SK-N-SH treated with all-trans-retinoic acid at 6 μM for 48 hours (cell line): Measurements from ENCODE around the gene PLEKHM3.

ENCODE experiments used
- ATAC-seq: fragments of 200-7000 bp; cut with Tn5 transposase; 3 replicates; pipeline ENCODE4 v1.9.1; 2020; ENCODE audit warnings: mild to moderate bottlenecking, moderate library complexity
- ARNTL ChIP-seq: fragments of 450-650 bp; formaldehyde crosslinking; IDR thresholded peaks from 2 replicates; pipeline ENCODE4 v1.5.0; 2020; ENCODE audit warnings: low read depth, mild to moderate bottlenecking, moderate library complexity, borderline replicate concordance
- BACH2 ChIP-seq: fragments of 250-450 bp; sonication (Bioruptor Pico); IDR thresholded peaks from 2 replicates; pipeline ENCODE4 v1.9.0; 2021; ENCODE audit warnings: mild to moderate bottlenecking, borderline replicate concordance
- ESRRG ChIP-seq: fragments of 250-450 bp; sonication (Bioruptor Pico); IDR thresholded peaks from 2 replicates; pipeline ENCODE4 v1.6.1; 2021; ENCODE audit warnings: mild to moderate bottlenecking
- GLIS3 ChIP-seq: fragments of 250-450 bp; sonication (Bioruptor Pico); IDR thresholded peaks from 2 replicates; pipeline ENCODE4 v1.5.0; 2020; ENCODE audit warnings: mild to moderate bottlenecking, moderate library complexity
- ISL1 ChIP-seq: fragments of 250-450 bp; sonication (Bioruptor Pico); IDR thresholded peaks from 2 replicates; pipeline ENCODE4 v2.1.2; 2022; ENCODE audit warnings: mild to moderate bottlenecking, moderate library complexity
- PPARA ChIP-seq: fragments of 250-450 bp; sonication (Bioruptor Pico); IDR thresholded peaks from 2 replicates; pipeline ENCODE4 v1.5.0; 2020; ENCODE audit warnings: mild to moderate bottlenecking, borderline replicate concordance
- RARB ChIP-seq: fragments of 250-450 bp; sonication (Bioruptor Pico); IDR thresholded peaks from 2 replicates; pipeline ENCODE4 v1.8.0; 2021; ENCODE audit warnings: mild to moderate bottlenecking, moderate library complexity
- SNAI2 ChIP-seq: fragments of 250-450 bp; sonication (Bioruptor Pico); IDR thresholded peaks from 2 replicates; pipeline ENCODE4 v1.5.0; 2020; ENCODE audit warnings: mild to moderate bottlenecking, moderate library complexity
- TCF4 ChIP-seq: fragments of 250-450 bp; sonication (Bioruptor Pico); IDR thresholded peaks from 2 replicates; pipeline ENCODE4 v1.8.0; 2021; ENCODE audit warnings: mild to moderate bottlenecking, moderate library complexity, borderline replicate concordance
- ZFP3 ChIP-seq: fragments of 250-450 bp; sonication (Bioruptor Pico); IDR thresholded peaks from 2 replicates; pipeline ENCODE4 v1.5.0; 2020; ENCODE audit warnings: mild to moderate bottlenecking, moderate library complexity
- ZFP30 ChIP-seq: fragments of 450-650 bp; formaldehyde crosslinking; IDR thresholded peaks from 2 replicates; pipeline ENCODE4 v1.5.0; 2022; ENCODE audit warnings: mild to moderate bottlenecking, moderate library complexity
- ZNF565 ChIP-seq: fragments of 450-650 bp; formaldehyde crosslinking; conservative IDR thresholded peaks from 2 replicates; pipeline ENCODE4 v1.5.0; 2020; ENCODE audit warnings: low read depth, mild to moderate bottlenecking, moderate library complexity
- ZNF8 ChIP-seq: fragments of 450-650 bp; formaldehyde crosslinking; IDR thresholded peaks from 2 replicates; pipeline ENCODE4 v1.5.0; 2020; ENCODE audit warnings: mild to moderate bottlenecking, moderate library complexity
- TF ChIP-seq, protein P1 (sequence below): fragments of 250-450 bp; sonication (Bioruptor Pico); IDR thresholded peaks from 2 replicates; pipeline ENCODE4 v1.8.0; 2020; ENCODE audit warnings: mild to moderate bottlenecking, moderate library complexity, borderline replicate concordance
- TF ChIP-seq, protein P2 (sequence below): fragments of 250-450 bp; sonication (Bioruptor Pico); IDR thresholded peaks from 2 replicates; pipeline ENCODE4 v1.5.1; 2021; ENCODE audit warnings: mild to moderate bottlenecking, moderate library complexity
- TF ChIP-seq, protein P3 (sequence below): fragments of 250-450 bp; sonication (Bioruptor Pico); IDR thresholded peaks from 2 replicates; pipeline ENCODE4 v1.8.0; 2021; ENCODE audit warnings: low read depth, mild to moderate bottlenecking, moderate library complexity, borderline replicate concordance
- TF ChIP-seq, protein P4 (sequence below): fragments of 250-450 bp; sonication (Bioruptor Pico); IDR thresholded peaks from 2 replicates; pipeline ENCODE4 v1.5.0; 2020; ENCODE audit warnings: mild to moderate bottlenecking, moderate library complexity

Gene PLEKHM3

GRCh38 chr2:207984765-207985480 is 40.4 kb downstream of the PLEKHM3 start:
- no peak for TF ChIP-seq BACH2
- TF ChIP-seq TCF4 (CRISPR knock-in tag) = no peak
- no peak for TF ChIP-seq ISL1 (CRISPR knock-in tag)
- TF ChIP-seq, all 23 proteins: peak for 0
- ATAC-seq = no peak

- no peak for ATAC-seq
- TF ChIP-seq ARNTL = no peak
- TF ChIP-seq ISL1 (CRISPR knock-in tag) = no peak
- no peak for TF ChIP-seq ZFP3 (CRISPR knock-in tag)
- no peak for TF ChIP-seq GLIS3
Measured at GRCh38 chr2:207983641-207984042, 41.7 kb downstream of the PLEKHM3 start.

DNA sequence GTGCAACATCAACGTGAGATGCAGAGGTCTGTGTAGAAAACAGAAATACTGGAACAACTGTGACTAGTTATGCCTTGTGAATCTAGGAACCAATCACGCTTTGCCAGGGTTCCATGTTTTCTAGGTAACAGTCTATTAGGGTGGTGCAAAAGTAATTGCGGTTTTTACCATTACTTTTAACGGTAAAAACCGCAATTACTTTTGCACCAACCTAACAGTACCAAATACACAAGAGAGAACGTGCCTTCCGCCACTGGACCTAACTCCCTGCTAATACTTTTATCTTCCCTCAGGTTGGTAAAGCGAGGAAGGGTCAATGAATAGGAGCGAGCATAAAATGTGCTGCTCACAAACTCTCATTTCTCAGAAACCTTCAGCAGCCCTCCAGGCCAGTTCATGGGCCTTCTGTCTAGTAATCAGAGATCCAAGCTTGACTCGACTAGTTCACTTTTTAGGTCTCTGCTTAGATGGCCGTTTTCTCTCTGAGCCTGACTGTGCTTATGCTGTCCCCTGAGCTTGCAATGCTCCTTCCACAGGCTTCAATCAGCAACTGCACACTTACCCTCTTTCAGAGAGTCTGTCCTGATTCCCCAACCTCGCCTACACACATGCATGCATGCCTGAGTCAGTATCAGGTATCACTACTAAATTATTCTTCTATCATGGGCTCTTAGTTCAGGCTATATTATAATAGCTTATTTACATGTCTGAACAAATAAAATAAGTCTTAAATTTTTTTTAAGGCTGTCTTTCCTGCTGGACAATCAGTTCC is 47.0 kb downstream of the PLEKHM3 start:
- TF ChIP-seq SNAI2 (CRISPR knock-in tag) (no peak), ZNF8 (CRISPR knock-in tag) (no peak), BACH2 (no peak)
- TF ChIP-seq, protein P1, sequence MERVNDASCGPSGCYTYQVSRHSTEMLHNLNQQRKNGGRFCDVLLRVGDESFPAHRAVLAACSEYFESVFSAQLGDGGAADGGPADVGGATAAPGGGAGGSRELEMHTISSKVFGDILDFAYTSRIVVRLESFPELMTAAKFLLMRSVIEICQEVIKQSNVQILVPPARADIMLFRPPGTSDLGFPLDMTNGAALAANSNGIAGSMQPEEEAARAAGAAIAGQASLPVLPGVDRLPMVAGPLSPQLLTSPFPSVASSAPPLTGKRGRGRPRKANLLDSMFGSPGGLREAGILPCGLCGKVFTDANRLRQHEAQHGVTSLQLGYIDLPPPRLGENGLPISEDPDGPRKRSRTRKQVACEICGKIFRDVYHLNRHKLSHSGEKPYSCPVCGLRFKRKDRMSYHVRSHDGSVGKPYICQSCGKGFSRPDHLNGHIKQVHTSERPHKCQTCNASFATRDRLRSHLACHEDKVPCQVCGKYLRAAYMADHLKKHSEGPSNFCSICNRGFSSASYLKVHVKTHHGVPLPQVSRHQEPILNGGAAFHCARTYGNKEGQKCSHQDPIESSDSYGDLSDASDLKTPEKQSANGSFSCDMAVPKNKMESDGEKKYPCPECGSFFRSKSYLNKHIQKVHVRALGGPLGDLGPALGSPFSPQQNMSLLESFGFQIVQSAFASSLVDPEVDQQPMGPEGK (CRISPR knock-in tag) = no peak
- TF ChIP-seq, protein P2, sequence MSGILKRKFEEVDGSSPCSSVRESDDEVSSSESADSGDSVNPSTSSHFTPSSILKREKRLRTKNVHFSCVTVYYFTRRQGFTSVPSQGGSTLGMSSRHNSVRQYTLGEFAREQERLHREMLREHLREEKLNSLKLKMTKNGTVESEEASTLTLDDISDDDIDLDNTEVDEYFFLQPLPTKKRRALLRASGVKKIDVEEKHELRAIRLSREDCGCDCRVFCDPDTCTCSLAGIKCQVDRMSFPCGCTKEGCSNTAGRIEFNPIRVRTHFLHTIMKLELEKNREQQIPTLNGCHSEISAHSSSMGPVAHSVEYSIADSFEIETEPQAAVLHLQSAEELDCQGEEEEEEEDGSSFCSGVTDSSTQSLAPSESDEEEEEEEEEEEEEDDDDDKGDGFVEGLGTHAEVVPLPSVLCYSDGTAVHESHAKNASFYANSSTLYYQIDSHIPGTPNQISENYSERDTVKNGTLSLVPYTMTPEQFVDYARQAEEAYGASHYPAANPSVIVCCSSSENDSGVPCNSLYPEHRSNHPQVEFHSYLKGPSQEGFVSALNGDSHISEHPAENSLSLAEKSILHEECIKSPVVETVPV (CRISPR knock-in tag) = no peak
- ATAC-seq = no peak

- TF ChIP-seq, protein P3, sequence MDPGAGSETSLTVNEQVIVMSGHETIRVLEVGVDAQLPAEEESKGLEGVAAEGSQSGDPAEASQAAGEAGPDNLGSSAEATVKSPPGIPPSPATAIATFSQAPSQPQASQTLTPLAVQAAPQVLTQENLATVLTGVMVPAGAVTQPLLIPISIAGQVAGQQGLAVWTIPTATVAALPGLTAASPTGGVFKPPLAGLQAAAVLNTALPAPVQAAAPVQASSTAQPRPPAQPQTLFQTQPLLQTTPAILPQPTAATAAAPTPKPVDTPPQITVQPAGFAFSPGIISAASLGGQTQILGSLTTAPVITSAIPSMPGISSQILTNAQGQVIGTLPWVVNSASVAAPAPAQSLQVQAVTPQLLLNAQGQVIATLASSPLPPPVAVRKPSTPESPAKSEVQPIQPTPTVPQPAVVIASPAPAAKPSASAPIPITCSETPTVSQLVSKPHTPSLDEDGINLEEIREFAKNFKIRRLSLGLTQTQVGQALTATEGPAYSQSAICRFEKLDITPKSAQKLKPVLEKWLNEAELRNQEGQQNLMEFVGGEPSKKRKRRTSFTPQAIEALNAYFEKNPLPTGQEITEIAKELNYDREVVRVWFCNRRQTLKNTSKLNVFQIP (CRISPR knock-in tag) = no peak
- TF ChIP-seq GLIS3 (no peak), ZNF565 (no peak), ESRRG (no peak), TCF4 (CRISPR knock-in tag) (no peak), PPARA (CRISPR knock-in tag) (no peak)
- TF ChIP-seq, protein P2 (CRISPR knock-in tag) = no peak
- TF ChIP-seq, all 23 proteins: peak for 0
- no peak for ATAC-seq
Measured at GRCh38 chr2:207975921-207976320, 49.4 kb downstream of the PLEKHM3 start.

- no peak for ATAC-seq
- TF ChIP-seq ARNTL = no peak
- TF ChIP-seq PPARA (CRISPR knock-in tag) = no peak
- TF ChIP-seq ZFP30 (CRISPR knock-in tag) = no peak
- TF ChIP-seq, protein P1 (CRISPR knock-in tag) = no peak
- no peak for TF ChIP-seq RARB (CRISPR knock-in tag)
- no peak for TF ChIP-seq SNAI2 (CRISPR knock-in tag)
- no peak for TF ChIP-seq BACH2
- TF ChIP-seq, protein P2 (CRISPR knock-in tag) = no peak
- TF ChIP-seq, protein P4, sequence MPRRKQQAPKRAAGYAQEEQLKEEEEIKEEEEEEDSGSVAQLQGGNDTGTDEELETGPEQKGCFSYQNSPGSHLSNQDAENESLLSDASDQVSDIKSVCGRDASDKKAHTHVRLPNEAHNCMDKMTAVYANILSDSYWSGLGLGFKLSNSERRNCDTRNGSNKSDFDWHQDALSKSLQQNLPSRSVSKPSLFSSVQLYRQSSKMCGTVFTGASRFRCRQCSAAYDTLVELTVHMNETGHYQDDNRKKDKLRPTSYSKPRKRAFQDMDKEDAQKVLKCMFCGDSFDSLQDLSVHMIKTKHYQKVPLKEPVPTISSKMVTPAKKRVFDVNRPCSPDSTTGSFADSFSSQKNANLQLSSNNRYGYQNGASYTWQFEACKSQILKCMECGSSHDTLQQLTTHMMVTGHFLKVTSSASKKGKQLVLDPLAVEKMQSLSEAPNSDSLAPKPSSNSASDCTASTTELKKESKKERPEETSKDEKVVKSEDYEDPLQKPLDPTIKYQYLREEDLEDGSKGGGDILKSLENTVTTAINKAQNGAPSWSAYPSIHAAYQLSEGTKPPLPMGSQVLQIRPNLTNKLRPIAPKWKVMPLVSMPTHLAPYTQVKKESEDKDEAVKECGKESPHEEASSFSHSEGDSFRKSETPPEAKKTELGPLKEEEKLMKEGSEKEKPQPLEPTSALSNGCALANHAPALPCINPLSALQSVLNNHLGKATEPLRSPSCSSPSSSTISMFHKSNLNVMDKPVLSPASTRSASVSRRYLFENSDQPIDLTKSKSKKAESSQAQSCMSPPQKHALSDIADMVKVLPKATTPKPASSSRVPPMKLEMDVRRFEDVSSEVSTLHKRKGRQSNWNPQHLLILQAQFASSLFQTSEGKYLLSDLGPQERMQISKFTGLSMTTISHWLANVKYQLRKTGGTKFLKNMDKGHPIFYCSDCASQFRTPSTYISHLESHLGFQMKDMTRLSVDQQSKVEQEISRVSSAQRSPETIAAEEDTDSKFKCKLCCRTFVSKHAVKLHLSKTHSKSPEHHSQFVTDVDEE (CRISPR knock-in tag) = no peak
Measured at GRCh38 chr2:207974216-207974605, 51.1 kb downstream of the PLEKHM3 start.
